Astrocyte (in vitro differentiated cells and primary cell): ENCODE results near the gene UBE2G2. TPM values are rescaled to one million over a fixed set of nuclear protein-coding genes. Genes with fewer than 3 reads are reported as not detected.

ENCODE experiments used
- DNase-seq: peaks from one replicate; pipeline ENCODE4 v3.0.0-alpha.2; 2010; ENCODE audit warnings: low read depth
- FAIRE-seq: peaks from 2 replicates; lab custom pipeline; 2011; peaks lifted over from hg19 to GRCh38; lab: Jason Lieb, UNC
- H2AFZ ChIP-seq: 2 replicates; pipeline ENCODE4 v1.6.0; 2012; ENCODE audit warnings: low read depth, low read length, inconsistent platforms
- H3K27ac ChIP-seq: 2 replicates; pipeline ENCODE4 v1.5.1; 2011; ENCODE audit warnings: low read depth, low read length, inconsistent platforms
- H3K27me3 ChIP-seq: 2 replicates; pipeline ENCODE4 v1.6.0; 2011; ENCODE audit warnings: low read length, inconsistent platforms; ENCODE audit not compliant: insufficient read depth
- H3K36me3 ChIP-seq: 2 replicates; pipeline ENCODE4 v1.5.1; 2011; ENCODE audit warnings: low read length, inconsistent platforms; ENCODE audit not compliant: insufficient read depth
- H3K4me1 ChIP-seq: 2 replicates; pipeline ENCODE4 v1.5.1; 2011; ENCODE audit warnings: low read length, inconsistent platforms; ENCODE audit not compliant: insufficient read depth
- H3K4me2 ChIP-seq: 2 replicates; pipeline ENCODE4 v1.6.0; 2012; ENCODE audit warnings: low read length, inconsistent platforms
- H3K4me3 ChIP-seq: 2 replicates; pipeline ENCODE4 v1.5.1; 2011; ENCODE audit warnings: low read depth, mild to moderate bottlenecking, low read length, inconsistent platforms; ENCODE audit not compliant: insufficient read depth
- H3K79me2 ChIP-seq: 2 replicates; pipeline ENCODE4 v1.6.0; 2012; ENCODE audit warnings: mild to moderate bottlenecking, low read length, inconsistent platforms; ENCODE audit not compliant: insufficient read depth
- H3K9ac ChIP-seq: 2 replicates; pipeline ENCODE4 v1.6.0; 2012; ENCODE audit warnings: mild to moderate bottlenecking, low read length, inconsistent platforms
- H3K9me3 ChIP-seq: 2 replicates; pipeline ENCODE4 v1.5.1; 2012; ENCODE audit warnings: low read depth, mild to moderate bottlenecking, low read length, inconsistent platforms; ENCODE audit not compliant: insufficient read depth
- H4K20me1 ChIP-seq: 2 replicates; pipeline ENCODE4 v1.6.0; 2012; ENCODE audit warnings: low read length, inconsistent platforms; ENCODE audit not compliant: insufficient read depth
- H3K27ac Mint-ChIP-seq: one replicate; pipeline ENCODE4 v1.8.0; 2021; ENCODE audit warnings: mild to moderate bottlenecking, mixed read lengths; ENCODE audit not compliant: unreplicated experiment
- H3K27me3 Mint-ChIP-seq: one replicate; pipeline ENCODE4 v1.8.0; 2021; ENCODE audit warnings: low read depth, mixed read lengths; ENCODE audit not compliant: unreplicated experiment
- H3K36me3 Mint-ChIP-seq: one replicate; pipeline ENCODE4 v1.8.0; 2021; ENCODE audit warnings: low read depth, mixed read lengths; ENCODE audit not compliant: unreplicated experiment
- H3K4me1 Mint-ChIP-seq: one replicate; pipeline ENCODE4 v1.8.0; 2021; ENCODE audit warnings: low read depth, mixed read lengths; ENCODE audit not compliant: unreplicated experiment
- H3K4me3 Mint-ChIP-seq: one replicate; pipeline ENCODE4 v1.8.0; 2021; ENCODE audit warnings: mild to moderate bottlenecking, moderate library complexity, mixed read lengths; ENCODE audit not compliant: unreplicated experiment
- H3K9me3 Mint-ChIP-seq: one replicate; pipeline ENCODE4 v1.8.0; 2021; ENCODE audit warnings: mild to moderate bottlenecking, mixed read lengths; ENCODE audit not compliant: unreplicated experiment
- EZH2 ChIP-seq: IDR thresholded peaks from 2 replicates; pipeline ENCODE4 v1.6.1; 2012; ENCODE audit warnings: mild to moderate bottlenecking, low read length, inconsistent platforms; ENCODE audit not compliant: insufficient read depth
- total RNA-seq: library from RNA; stranded (reverse); gene quantifications from 2 replicates; pipeline ENCODE4 v1.2.1, GENCODE V29; 2021
- TF ChIP-seq, protein P1 (sequence below): IDR thresholded peaks from 2 replicates; pipeline ENCODE4 v1.5.1; 2011; ENCODE audit warnings: low read depth, mild to moderate bottlenecking, inconsistent platforms, low read length, moderate library complexity; ENCODE audit not compliant: insufficient read depth

UBE2G2 gene
- total RNA-seq, 1 donor from 2014 or later: 74.5 TPM

DNA sequence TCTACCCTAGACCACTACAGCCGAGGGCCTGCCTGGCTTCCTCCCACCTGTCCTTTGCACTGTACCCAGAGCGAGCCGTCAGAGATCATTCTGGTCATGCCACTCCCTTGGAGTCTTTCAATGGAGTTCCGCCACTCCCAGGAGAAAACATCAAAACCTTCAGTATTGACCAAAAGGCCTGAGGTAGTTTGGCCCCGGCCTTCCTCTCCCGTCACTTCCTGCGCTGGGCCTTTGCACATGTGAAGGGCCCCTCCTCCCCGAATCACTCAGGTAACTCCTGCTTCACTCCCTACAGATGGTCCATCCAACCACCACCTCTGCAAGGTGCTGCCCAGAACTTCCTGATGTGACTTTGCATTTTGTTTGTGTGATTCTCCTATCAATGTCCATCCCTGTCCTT lies 26.6 kb downstream of the UBE2G2 start:
- H4K20me1 ChIP-seq: peaks cover 39% of the 10 kb centered on the region
- no peak overlapping the region for H3K4me2 ChIP-seq
- H3K27me3 Mint-ChIP-seq: no peaks in the 10 kb centered on the region
- TF ChIP-seq, protein P1, sequence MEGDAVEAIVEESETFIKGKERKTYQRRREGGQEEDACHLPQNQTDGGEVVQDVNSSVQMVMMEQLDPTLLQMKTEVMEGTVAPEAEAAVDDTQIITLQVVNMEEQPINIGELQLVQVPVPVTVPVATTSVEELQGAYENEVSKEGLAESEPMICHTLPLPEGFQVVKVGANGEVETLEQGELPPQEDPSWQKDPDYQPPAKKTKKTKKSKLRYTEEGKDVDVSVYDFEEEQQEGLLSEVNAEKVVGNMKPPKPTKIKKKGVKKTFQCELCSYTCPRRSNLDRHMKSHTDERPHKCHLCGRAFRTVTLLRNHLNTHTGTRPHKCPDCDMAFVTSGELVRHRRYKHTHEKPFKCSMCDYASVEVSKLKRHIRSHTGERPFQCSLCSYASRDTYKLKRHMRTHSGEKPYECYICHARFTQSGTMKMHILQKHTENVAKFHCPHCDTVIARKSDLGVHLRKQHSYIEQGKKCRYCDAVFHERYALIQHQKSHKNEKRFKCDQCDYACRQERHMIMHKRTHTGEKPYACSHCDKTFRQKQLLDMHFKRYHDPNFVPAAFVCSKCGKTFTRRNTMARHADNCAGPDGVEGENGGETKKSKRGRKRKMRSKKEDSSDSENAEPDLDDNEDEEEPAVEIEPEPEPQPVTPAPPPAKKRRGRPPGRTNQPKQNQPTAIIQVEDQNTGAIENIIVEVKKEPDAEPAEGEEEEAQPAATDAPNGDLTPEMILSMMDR: no peak
- TF ChIP-seq EZH2: no peak
- H3K36me3 ChIP-seq: peaks cover 31% of the 10 kb centered on the region
- H3K36me3 Mint-ChIP-seq: peaks cover 21% of the 10 kb centered on the region
- peaks cover 19% of the 10 kb centered on the region for H3K79me2 ChIP-seq
- H2AFZ ChIP-seq: no peak overlapping the region
- H3K9me3 ChIP-seq: no peaks in the 10 kb centered on the region
- FAIRE-seq: no peak
- H3K4me3 Mint-ChIP-seq: no peak overlapping the region
- H3K4me1 Mint-ChIP-seq: peaks cover 16% of the 10 kb centered on the region
- peaks cover 1% of the 10 kb centered on the region for H3K9me3 Mint-ChIP-seq
- H3K9ac ChIP-seq: no peak overlapping the region
- H3K27ac ChIP-seq: no peak overlapping the region
- no peak overlapping the region for H3K27ac Mint-ChIP-seq
- H3K4me1 ChIP-seq: peaks cover 2% of the 10 kb centered on the region
- no peak for DNase-seq
- no peak overlapping the region for H3K4me3 ChIP-seq
- H3K27me3 ChIP-seq: no peaks in the 10 kb centered on the region

DNA sequence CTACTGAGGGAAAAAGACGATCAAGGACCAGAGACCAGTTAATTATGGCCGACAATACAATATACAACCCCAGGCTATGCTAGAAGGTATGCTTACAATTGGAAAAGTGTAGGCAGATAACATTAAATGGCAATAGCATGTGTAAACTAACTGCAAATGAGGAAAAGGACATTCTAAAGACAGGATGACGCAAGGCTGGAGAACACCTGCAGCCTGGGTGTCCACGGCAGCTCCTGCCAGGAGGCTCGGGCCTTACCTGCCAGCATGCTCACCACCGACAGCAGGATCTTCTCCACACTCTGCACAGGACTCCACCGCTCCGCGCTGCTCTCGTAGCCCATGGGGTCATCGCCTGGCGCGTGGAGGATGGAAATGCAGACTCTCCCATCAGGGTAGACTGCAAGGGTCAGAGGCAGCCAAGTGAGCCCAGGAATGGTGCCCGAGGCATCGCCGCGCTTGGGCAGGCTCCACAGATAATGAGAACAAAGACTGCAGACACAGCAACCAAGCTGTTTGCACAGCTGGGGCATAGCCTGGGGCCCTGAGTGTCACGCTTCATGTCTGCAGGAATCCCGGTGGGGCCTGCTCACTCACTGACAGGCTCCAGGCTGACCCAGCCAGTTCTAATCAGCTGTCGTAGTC lies 28.2 kb downstream of the UBE2G2 start:
- Histone ChIP-seq H3K36me3 (peaks cover 35% of the 10 kb centered on the region), H3K9ac (no peak overlapping the region), H4K20me1 (peaks cover 40% of the 10 kb centered on the region), H3K4me3 (no peak overlapping the region), H3K9me3 (no peaks in the 10 kb centered on the region), H3K27me3 (no peaks in the 10 kb centered on the region), H3K27ac (no peak overlapping the region), H3K79me2 (peaks cover 11% of the 10 kb centered on the region), H2AFZ (no peak overlapping the region), H3K4me1 (no peaks in the 10 kb centered on the region), H3K4me2 (no peak overlapping the region)
- H3K27me3 Mint-ChIP-seq: no peaks in the 10 kb centered on the region
- peaks cover 1% of the 10 kb centered on the region for H3K9me3 Mint-ChIP-seq
- H3K4me1 Mint-ChIP-seq: peaks cover 7% of the 10 kb centered on the region
- FAIRE-seq (no peak), DNase-seq (no peak)
- H3K4me3 Mint-ChIP-seq: no peak overlapping the region
- H3K27ac Mint-ChIP-seq: no peak overlapping the region
- peaks cover 25% of the 10 kb centered on the region for H3K36me3 Mint-ChIP-seq
- TF ChIP-seq, protein P1: no peak
- no peak for TF ChIP-seq EZH2

DNA sequence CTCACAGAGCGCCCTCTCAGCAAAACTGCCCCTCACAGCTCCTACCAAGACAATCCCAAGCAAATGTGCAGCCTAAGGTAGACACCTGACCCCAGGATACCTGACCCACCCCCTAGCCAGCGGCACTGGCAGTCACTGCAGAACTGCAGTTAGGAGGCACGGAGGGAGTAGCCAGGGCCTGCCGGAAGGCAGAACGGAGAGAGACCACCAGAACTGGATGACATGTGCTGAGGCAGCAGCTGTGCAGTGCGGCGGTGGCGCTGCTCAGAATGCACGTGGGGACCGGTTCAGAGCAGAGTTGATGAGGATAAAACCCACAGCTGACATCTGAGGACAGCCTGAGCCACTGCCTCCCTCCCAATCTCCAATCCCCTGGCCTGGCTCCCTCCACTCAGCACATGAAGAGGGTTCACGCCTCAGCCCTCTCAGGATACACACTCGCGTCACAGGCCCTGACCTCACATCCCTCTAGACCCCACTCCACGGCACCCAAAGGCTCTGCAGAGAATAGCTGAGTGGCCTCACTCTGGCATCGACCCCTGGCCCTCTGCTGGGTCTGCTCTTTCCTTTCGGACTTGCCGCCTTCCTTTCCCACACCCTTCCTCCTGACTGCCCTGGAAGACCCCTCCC lies 29.6 kb downstream of the UBE2G2 start:
- no peak overlapping the region for H3K4me3 Mint-ChIP-seq
- no peak overlapping the region for H3K27ac Mint-ChIP-seq
- H3K27ac ChIP-seq: no peak overlapping the region
- no peaks in the 10 kb centered on the region for H3K27me3 Mint-ChIP-seq
- H2AFZ ChIP-seq: no peak overlapping the region
- DNase-seq (no peak), FAIRE-seq (no peak)
- no peaks in the 10 kb centered on the region for H3K4me1 ChIP-seq
- peaks cover 33% of the 10 kb centered on the region for H3K36me3 ChIP-seq
- H3K79me2 ChIP-seq: peaks cover under 1% of the 10 kb centered on the region
- peaks cover 1% of the 10 kb centered on the region for H3K9me3 Mint-ChIP-seq
- TF ChIP-seq, protein P1: no peak
- TF ChIP-seq EZH2: no peak
- no peak overlapping the region for H3K9ac ChIP-seq
- H3K36me3 Mint-ChIP-seq: peaks cover 23% of the 10 kb centered on the region
- no peak overlapping the region for H3K4me2 ChIP-seq
- H4K20me1 ChIP-seq: peaks cover 36% of the 10 kb centered on the region
- no peaks in the 10 kb centered on the region for H3K9me3 ChIP-seq
- H3K4me3 ChIP-seq: no peak overlapping the region
- no peaks in the 10 kb centered on the region for H3K27me3 ChIP-seq
- H3K4me1 Mint-ChIP-seq: peaks cover 1% of the 10 kb centered on the region
